Femur (tissue), 1 donor: ENCODE data around the gene INO80B.

Experiments
- DNase-seq: peaks from one replicate; pipeline ENCODE4 v3.0.0-alpha.2; 2017

The INO80B gene

DNA sequence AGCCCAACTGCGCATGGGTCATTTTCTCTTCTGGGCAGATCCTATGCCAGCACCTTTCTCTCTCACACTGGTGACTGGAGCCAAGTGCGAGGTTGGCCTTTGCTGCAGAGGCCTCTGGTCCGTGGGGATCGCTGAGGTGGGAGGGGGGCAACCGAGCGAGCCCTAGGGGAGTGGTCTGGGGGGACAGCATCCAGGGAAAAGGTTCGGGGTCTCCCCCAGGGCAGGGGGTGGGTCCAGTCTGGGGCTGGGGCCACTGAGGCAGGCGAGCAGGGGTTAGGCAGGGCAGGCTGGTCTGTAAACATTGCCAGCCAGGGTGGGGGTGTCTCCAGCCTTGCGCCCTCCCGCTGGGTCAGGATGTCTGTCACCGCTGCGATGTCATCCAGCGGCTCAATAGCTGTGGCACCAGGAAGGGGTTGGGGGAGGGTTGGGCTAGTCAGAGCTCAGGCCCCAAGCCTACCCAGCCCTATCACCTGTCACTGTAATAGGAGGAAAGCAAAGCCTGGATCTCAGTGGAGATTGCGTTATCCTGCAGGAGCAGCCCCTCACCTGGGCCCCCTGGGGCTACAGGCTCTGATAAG lies 28.6 kb upstream of the INO80B start:
- no peak for DNase-seq

DNA sequence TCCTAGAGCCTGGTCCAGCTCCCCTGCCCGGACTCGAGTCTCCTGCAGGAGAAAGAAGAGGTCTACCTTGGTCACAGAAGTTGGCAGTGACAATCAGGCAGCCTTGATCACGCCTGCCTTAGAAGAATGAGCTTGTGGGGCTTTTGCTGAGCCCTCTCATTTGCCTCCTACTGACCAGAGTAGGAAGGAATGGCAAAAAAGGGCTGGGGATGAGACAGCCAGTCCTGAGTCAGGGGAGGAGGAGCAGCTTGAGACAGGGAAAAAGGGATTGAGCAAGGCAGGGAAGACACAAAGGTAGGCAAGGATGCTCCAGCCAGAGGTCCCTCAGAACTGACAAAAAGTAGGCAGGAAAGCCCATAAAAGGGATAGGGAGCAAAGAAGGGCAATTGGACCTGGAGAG lies 27.3 kb upstream of the INO80B start:
- no peak for DNase-seq

DNA sequence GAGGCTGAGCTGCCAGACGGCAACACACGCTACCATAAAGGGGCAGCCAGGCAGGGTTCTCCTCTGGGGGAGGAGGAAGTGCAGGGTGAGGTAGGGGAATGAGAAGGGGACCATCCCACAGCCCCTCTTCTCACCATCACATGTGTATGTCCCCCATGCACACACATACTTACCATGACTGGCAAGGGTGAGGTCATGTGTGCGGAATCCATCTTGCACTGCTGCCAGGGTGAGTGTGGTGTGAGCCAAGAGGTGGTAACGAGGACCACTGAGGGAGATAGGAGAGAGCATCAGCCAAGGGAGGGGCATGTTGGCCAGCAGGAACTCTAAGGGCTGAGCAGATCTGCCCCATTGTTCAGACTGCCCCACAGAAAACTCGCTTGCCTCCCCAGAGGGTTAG lies 26.2 kb upstream of the INO80B start:
- DNase-seq = no peak

GRCh38 chr2:74429487-74430451 lies 25.1 kb upstream of the INO80B start:
- no peak for DNase-seq

GRCh38 chr2:74430502-74430901 lies 24.4 kb upstream of the INO80B start:
- no peak for DNase-seq

- DNase-seq = peak; percentile 22
These were observed 18.6 kb upstream of the INO80B start for GRCh38 chr2:74436111-74436805.

GRCh38 chr2:74436848-74437695 lies 17.8 kb upstream of the INO80B start:
- peak; percentile 19 for DNase-seq

GRCh38 chr2:74438248-74438647 lies 16.6 kb upstream of the INO80B start:
- peak; percentile 13 for DNase-seq

- no peak for DNase-seq
These were observed 15.5 kb upstream of the INO80B start for GRCh38 chr2:74439373-74439772.

GRCh38 chr2:74439803-74440377 lies 15.0 kb upstream of the INO80B start:
- peak; percentile 93 for DNase-seq

GRCh38 chr2:74440378-74441169 lies 14.3 kb upstream of the INO80B start:
- peak; percentile 96 for DNase-seq

- DNase-seq = peak; percentile 61
These were observed 13.7 kb upstream of the INO80B start for GRCh38 chr2:74441170-74441689.

GRCh38 chr2:74441690-74442482 lies 13.0 kb upstream of the INO80B start, which contains the start of gene RTKN:
Gene RTKN, minus strand, starts transcription at chr2:74441937. Its CDS starts 121 bp downstream, at chr2:74441816.
- DNase-seq = peak; percentile 61

- DNase-seq = peak; percentile 14
These were observed 12.2 kb upstream of the INO80B start for GRCh38 chr2:74442483-74443297.

- peak; percentile 23 for DNase-seq
These were observed 10.2 kb upstream of the INO80B start for GRCh38 chr2:74444498-74445318.

DNA sequence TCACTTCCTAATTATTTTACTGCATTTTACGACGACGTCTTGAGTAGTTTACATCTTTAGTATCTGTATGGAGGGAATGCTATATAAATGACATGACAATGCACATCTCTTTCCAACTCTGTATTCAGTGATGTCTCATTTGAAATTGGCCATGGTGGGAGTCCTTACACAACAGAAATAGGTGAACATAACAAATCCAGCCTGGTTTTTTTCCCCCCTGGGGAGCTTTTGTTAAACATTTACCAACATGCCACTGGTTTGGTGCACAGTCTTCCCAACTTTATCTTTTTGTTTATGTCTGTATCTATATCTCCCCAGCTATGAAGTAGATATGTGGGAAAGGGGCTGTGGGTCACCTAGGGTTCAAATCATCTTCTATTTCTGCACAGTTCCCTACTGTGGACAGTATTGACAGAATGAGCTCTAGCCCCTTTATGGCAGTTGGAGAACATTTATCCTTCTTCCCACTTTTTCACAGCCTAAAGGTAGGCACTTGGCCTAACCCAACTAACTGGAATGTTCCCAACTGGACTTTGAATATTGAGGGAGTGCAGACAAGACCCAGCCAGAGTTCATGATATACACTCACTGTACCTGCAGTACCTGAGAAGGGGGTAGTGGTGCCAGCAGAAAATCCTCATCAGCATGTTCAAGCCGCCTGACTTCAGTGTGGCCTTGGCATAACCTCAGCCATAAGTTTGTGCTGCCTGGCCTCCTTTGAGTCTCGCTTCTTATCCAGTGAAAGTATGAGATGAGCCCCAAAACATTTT lies 7.5 kb upstream of the INO80B start:
- DNase-seq = no peak

GRCh38 chr2:74448771-74449170 lies 6.1 kb upstream of the INO80B start:
- no peak for DNase-seq
